Stimulated activated naive CD8-positive, alpha-beta T cell treated with anti-CD3 and anti-CD28 coated beads, Interleukin-15, amount 100 ng/mL, for 72 hours (primary cell): ENCODE measurements around the gene ACOXL.

ENCODE experiments used
- ATAC-seq: fragments of 150-1000 bp; cut with Tn5 transposase; 2 replicates; pipeline ENCODE4 v1.10.0; 2021; ENCODE audit warnings: mild to moderate bottlenecking, moderate library complexity
- DNase-seq, 2 donors: peaks; one replicate each; pipeline ENCODE4 v3.0.0; 2021 to 2022
- H3K27ac Mint-ChIP-seq, 2 donors: one replicate each; pipeline ENCODE4 v1.8.0; 2022; ENCODE audit warnings: mild to moderate bottlenecking in 2 of 2, mixed read lengths in 2 of 2, moderate library complexity in 2 of 2
- H3K27me3 Mint-ChIP-seq: one replicate; pipeline ENCODE4 v1.8.0; 2022; ENCODE audit warnings: mixed read lengths
- H3K4me1 Mint-ChIP-seq: one replicate; pipeline ENCODE4 v1.8.0; 2022; ENCODE audit warnings: mild to moderate bottlenecking, mixed read lengths
- H3K4me3 Mint-ChIP-seq, 2 donors: one replicate each; pipeline ENCODE4 v1.8.0; 2022; ENCODE audit warnings: mild to moderate bottlenecking in 2 of 2, mixed read lengths in 2 of 2, moderate library complexity in 1 of 2
- H3K9me3 Mint-ChIP-seq, 2 donors: one replicate each; pipeline ENCODE4 v1.8.0; 2022; ENCODE audit warnings: mixed read lengths in 2 of 2

The ACOXL gene

DNA sequence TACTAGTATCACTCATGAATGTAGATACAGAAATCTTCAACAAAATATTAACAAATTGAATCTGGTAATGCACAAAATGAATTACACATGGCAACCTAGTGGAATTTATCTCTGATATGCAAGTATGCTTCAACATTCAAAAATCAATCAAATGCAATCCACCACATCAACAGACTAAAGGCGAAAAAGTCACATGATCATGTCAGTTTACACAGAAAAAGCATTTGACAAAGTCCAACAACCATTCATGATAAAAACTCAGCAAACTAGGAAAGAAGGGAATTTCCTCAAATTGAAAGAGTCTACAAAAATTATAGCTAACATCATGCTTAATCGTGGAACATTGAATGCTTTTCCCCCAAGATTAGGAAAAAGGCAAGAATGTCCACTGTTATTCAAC lies 237.8 kb downstream of the ACOXL start:
- no peak for ATAC-seq
- DNase-seq: no peak
- H3K4me3 Mint-ChIP-seq: no peak overlapping the region
- peaks cover 12 to 15% of the 10 kb centered on the region in 2 donors for H3K9me3 Mint-ChIP-seq
- H3K27me3 Mint-ChIP-seq: peaks cover 5% of the 10 kb centered on the region
- no peaks in the 10 kb centered on the region for H3K4me1 Mint-ChIP-seq
- H3K27ac Mint-ChIP-seq: no peak overlapping the region

DNA sequence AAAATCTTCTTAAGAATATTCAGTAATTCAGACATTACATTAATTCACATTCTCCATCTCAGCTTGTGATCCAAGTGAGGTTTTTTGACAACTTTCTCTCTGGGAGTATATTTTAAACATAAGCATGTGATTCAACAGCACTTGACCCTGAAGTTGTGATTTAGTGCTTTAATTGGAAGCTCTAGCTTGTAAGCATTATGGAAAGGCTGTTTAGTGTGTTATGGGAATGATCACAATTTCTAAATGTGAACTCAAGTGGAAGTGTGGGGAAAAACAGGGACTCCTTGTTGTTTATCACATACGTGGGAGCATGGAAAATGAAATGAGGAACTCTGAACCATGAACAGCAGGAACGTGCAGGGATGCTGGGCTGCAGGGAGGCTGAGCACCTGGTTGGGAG lies 239.4 kb downstream of the ACOXL start:
- no peaks in the 10 kb centered on the region for H3K4me1 Mint-ChIP-seq
- ATAC-seq (no peak), DNase-seq (no peak)
- no peak overlapping the region for H3K4me3 Mint-ChIP-seq
- no peak overlapping the region for H3K27ac Mint-ChIP-seq
- H3K9me3 Mint-ChIP-seq: peaks cover 12 to 15% of the 10 kb centered on the region in 2 donors
- H3K27me3 Mint-ChIP-seq: peaks cover 5% of the 10 kb centered on the region

DNA sequence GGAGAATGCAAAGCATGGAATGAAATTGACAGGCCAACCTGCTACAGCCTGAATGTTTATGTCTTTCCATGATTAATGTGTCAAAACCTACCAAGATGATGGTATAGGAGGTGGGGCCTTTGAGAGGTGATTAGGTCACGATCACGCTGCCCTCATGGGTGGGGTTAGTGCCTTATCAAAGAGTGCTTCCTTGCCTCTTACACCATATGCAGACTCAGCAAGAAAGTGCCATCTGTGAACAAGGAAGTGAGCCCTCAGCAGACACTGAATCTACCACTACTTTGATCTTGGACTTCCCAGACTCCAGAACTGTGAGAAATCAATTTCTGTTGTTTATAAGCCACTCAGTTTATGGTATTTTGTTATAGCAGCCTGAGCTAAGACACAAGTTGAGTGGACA lies 240.9 kb downstream of the ACOXL start:
- H3K27ac Mint-ChIP-seq: no peak overlapping the region
- no peak overlapping the region for H3K4me3 Mint-ChIP-seq
- H3K27me3 Mint-ChIP-seq: peaks cover 5% of the 10 kb centered on the region
- ATAC-seq: no peak
- H3K4me1 Mint-ChIP-seq: no peaks in the 10 kb centered on the region
- DNase-seq: no peak
- peaks cover 12 to 14% of the 10 kb centered on the region in 2 donors for H3K9me3 Mint-ChIP-seq

GRCh38 chr2:110977403-110977802 lies 245.0 kb downstream of the ACOXL start:
- Mint-ChIP-seq H3K9me3 (peaks cover 3 to 4% of the 10 kb centered on the region in 2 donors), H3K4me1 (no peaks in the 10 kb centered on the region), H3K4me3 (no peak overlapping the region), H3K27me3 (peaks cover 5% of the 10 kb centered on the region), H3K27ac (no peak overlapping the region)
- no peak for DNase-seq
- no peak for ATAC-seq

DNA sequence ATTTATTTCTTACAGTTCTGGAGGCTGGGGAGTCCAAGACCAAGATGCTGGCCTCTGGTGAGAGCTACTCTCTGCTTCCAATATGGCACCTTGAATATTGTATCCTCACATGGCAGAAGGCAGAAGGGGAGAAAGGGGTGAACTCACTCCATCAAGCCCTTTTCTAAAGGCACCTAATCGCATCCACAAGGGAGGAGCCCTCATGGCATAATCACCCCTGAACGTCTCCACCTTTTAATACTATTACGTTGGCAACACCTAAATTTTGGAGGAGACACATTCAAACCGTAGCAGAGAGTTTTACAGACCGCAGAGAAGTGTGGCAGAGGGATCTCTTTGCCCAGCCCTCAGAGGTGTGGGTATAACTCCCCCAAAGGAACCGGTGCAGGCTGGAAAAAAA lies 245.8 kb downstream of the ACOXL start:
- no peak for ATAC-seq
- H3K4me3 Mint-ChIP-seq: no peak overlapping the region
- no peak overlapping the region for H3K27ac Mint-ChIP-seq
- no peak for DNase-seq
- peaks cover 5% of the 10 kb centered on the region for H3K27me3 Mint-ChIP-seq
- H3K4me1 Mint-ChIP-seq: no peaks in the 10 kb centered on the region
- H3K9me3 Mint-ChIP-seq: no peaks in the 10 kb centered on the region

DNA sequence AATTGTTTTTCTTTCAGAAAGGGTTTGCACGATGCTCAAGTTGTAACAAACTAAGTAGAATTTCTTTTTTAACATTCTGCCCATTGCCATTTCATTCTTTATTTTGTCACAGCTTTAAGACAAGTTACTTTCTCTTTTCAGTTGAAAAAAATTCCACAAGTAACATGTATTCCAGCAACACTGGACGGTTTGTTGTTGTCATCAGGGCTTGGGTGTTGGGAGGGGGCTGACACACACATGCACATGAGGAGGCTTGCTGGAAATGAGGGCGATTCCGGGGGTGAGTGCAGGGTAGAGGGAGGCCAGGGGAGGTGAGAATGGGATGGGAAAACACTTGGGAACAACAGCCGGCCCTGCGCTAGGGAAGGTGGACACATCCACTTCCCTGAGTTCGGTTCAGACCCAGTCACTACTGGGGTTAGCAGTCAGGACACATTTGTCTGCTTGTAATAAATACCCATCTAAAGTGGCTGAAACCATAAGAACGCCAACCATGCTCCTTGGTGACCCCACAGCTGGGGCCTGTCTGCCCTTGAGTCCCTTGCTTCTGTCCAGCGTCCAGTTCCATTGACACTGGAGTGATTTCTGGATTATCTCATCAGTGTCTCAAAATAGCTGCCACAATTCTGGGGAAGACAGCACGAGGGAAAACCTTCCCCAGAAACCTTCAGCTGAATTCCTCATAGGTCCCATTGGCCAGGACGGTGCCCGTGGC lies 246.5 kb downstream of the ACOXL start:
- Mint-ChIP-seq H3K27ac (no peak overlapping the region), H3K4me3 (no peak overlapping the region), H3K27me3 (peaks cover 5% of the 10 kb centered on the region), H3K4me1 (no peaks in the 10 kb centered on the region), H3K9me3 (no peaks in the 10 kb centered on the region)
- ATAC-seq (no peak), DNase-seq (no peak)

- H3K27me3 Mint-ChIP-seq: peaks cover 2% of the 10 kb centered on the region
- DNase-seq (no peak), ATAC-seq (no peak)
- H3K27ac Mint-ChIP-seq: no peak overlapping the region
- no peaks in the 10 kb centered on the region for H3K9me3 Mint-ChIP-seq
- H3K4me1 Mint-ChIP-seq: no peaks in the 10 kb centered on the region
- H3K4me3 Mint-ChIP-seq: no peak overlapping the region
Observed at GRCh38 chr2:110979471-110980338, 247.3 kb downstream of the ACOXL start.

- no peak for ATAC-seq
- H3K4me3 Mint-ChIP-seq: no peak overlapping the region
- H3K27me3 Mint-ChIP-seq: no peaks in the 10 kb centered on the region
- no peak overlapping the region for H3K27ac Mint-ChIP-seq
- no peaks in the 10 kb centered on the region for H3K9me3 Mint-ChIP-seq
- no peak for DNase-seq
- no peaks in the 10 kb centered on the region for H3K4me1 Mint-ChIP-seq
Observed at GRCh38 chr2:110980339-110981062, 248.1 kb downstream of the ACOXL start.

DNA sequence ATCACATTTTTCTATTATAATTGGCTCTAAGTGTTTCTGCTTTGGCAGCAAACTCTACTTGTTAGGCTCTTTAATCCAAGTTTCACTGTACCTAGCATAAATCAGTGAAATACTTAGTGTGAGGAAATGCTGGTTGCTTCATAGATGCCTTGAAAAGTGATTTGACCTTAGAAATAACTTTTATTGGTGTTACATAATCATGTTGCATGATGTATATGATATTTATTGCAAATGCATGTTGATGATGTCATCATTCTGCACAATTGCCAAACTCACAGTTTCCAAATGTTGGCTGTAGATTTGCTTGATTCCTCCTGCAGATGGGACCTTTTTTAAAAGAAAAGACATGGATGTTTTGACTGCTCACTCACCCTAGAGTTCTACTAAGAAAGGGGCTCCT lies 250.8 kb downstream of the ACOXL start:
- Mint-ChIP-seq H3K4me3 (no peak overlapping the region), H3K27me3 (no peaks in the 10 kb centered on the region), H3K9me3 (no peaks in the 10 kb centered on the region), H3K4me1 (no peaks in the 10 kb centered on the region), H3K27ac (no peak overlapping the region)
- ATAC-seq (no peak), DNase-seq (no peak)

GRCh38 chr2:110984694-110985490 lies 252.5 kb downstream of the ACOXL start:
- no peak overlapping the region for H3K4me3 Mint-ChIP-seq
- no peak for DNase-seq
- H3K27ac Mint-ChIP-seq: no peak overlapping the region
- H3K9me3 Mint-ChIP-seq: peaks cover 0 to 4% of the 10 kb centered on the region in 2 donors
- no peaks in the 10 kb centered on the region for H3K27me3 Mint-ChIP-seq
- no peaks in the 10 kb centered on the region for H3K4me1 Mint-ChIP-seq
- ATAC-seq: no peak

DNA sequence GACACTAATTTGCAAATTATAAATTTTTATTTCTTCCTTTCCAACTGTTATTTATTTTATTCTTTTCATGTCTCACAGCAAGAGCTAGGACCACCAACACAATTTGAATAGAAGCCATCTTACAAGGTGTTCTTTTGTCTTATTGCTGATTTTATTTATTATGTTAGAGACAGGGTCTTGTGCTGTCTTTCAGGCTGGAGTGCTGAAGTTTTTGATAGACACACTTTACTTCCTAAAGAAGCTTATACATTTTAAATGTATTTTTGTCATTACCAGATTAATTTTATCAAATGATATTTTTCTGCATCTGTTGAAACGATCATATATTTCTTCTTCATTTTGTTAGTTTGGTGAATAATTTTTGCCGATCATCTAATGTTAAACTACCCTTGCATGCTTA lies 258.1 kb downstream of the ACOXL start:
- peaks cover 6 to 23% of the 10 kb centered on the region in 2 donors for H3K9me3 Mint-ChIP-seq
- H3K4me3 Mint-ChIP-seq: no peak overlapping the region
- no peak overlapping the region for H3K27ac Mint-ChIP-seq
- H3K27me3 Mint-ChIP-seq: no peaks in the 10 kb centered on the region
- peaks cover 18% of the 10 kb centered on the region for H3K4me1 Mint-ChIP-seq
- ATAC-seq (no peak), DNase-seq (no peak)

- Mint-ChIP-seq H3K9me3 (peaks cover 10 to 23% of the 10 kb centered on the region in 2 donors), H3K27ac (no peak overlapping the region), H3K4me3 (no peak overlapping the region), H3K4me1 (peaks cover 18% of the 10 kb centered on the region), H3K27me3 (peaks cover 5% of the 10 kb centered on the region)
- no peak for DNase-seq
- no peak for ATAC-seq
Observed at GRCh38 chr2:110991911-110992310, 259.5 kb downstream of the ACOXL start.

- H3K27ac Mint-ChIP-seq: no peak overlapping the region
- H3K9me3 Mint-ChIP-seq: peaks cover 13 to 23% of the 10 kb centered on the region in 2 donors
- ATAC-seq: no peak
- H3K4me1 Mint-ChIP-seq: peaks cover 18% of the 10 kb centered on the region
- H3K4me3 Mint-ChIP-seq: no peak overlapping the region
- DNase-seq: no peak
- peaks cover 9% of the 10 kb centered on the region for H3K27me3 Mint-ChIP-seq
Observed at GRCh38 chr2:110992886-110993285, 260.5 kb downstream of the ACOXL start.

GRCh38 chr2:110993557-110994231 lies 261.3 kb downstream of the ACOXL start:
- Mint-ChIP-seq H3K4me3 (no peak overlapping the region), H3K27ac (no peak overlapping the region), H3K4me1 (peaks cover 18% of the 10 kb centered on the region), H3K27me3 (peaks cover 9% of the 10 kb centered on the region), H3K9me3 (peaks cover 13 to 23% of the 10 kb centered on the region in 2 donors)
- ATAC-seq: no peak
- no peak for DNase-seq
